ENCODE results near the gene GLI2.

GLI2 gene
- total RNA-seq = 0 to 0.12 (median 0) reads per million in 4 donors

- peak in 1 of 5 donors; percentile 62 for DNase-seq
Observed at GRCh38 chr2:120735746-120736170, at the start of gene GLI2. Gene GLI2, plus strand, starts transcription at chr2:120735868. Its CDS starts 61,453 bp downstream, at chr2:120797321.

DNA sequence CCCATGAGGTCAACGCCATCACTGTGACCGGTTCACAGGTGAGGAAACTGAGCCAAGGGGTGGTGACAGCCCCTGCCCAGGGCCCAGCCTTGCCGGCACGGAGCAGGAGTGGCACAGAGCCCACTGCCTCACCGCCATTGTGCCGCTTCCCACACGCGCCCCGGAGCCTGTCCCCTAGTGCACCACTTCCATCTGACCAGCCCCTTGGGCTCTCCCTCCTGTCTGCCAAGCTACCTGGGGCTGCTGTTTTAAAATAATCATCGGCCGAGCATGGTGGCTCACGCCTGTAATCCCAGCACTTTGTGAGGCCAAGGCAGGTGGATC lies 49.7 kb upstream of the GLI2 start:
- no peak for DNase-seq

DNA sequence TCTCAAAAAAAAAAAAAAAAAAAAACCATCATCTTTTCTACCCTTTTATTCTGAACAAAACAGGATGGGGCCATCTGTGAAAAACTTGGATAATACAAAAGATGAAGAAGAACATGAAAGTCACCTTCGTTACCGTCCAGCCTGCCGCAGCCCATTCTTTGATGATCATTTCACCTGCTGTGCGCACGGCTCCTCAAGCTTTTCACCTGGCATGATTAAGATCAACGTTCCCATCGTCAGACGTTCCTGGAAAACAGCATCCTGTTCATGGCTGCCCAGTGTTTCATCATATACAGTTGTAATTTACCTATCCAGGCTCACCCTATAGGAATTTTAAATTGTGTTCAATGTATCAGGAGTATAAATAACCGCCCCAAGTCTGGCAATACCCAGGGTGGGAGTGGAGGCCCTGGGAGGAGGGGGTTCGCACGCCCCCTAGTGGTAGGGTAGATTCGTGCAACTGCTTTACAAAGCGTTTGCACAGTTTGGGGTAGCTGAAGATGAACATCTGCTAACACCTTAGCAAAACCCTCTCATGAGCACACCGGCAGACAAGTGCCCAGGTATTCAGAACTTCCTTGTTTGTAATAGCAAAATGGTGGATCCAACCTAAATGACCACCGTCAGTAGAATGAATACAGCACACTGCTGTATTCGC lies 49.0 kb upstream of the GLI2 start:
- no peak for DNase-seq

- DNase-seq = no peak
Observed at GRCh38 chr2:120687210-120687609, 48.5 kb upstream of the GLI2 start.

DNA sequence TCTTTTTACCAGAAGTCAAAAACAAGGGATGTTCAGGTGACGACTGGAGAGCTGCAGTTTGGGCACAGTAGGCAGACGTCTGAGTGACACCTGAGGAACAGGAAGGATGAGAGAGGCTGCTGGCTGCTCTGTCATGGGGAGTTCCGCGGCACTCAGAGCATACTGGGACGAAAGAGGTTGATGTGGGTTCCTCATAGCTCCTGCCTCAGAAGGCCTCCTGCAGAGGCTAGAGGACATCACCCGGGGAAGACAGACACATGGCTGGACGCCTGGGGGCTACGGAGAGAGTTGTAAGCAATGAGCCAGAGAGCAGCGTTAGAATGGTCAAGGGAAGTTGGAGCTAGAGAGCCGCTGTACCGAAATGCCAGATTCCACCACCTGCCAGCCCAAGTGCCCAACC lies 45.1 kb upstream of the GLI2 start:
- DNase-seq = no peak

DNA sequence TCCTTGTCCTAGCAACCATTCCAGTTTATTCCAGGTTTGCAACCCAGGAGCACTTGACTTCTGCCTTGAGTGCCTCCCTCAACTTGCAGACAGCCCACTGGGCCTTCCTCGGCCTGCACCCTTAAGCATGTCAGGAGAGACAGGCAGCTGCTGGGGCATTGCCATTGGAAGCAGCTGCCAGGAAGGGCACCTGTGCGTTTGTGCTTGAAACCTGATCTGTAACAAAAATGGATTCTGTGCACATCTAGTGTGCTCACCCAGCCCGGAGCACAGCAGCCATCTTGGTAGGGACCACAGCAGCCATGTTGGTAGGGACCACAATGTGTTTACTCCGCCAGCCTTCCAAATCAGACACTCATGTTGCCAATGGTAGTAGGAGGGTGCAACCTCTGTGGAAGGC lies 44.3 kb upstream of the GLI2 start:
- no peak for DNase-seq

GRCh38 chr2:120692691-120693090 lies 43.0 kb upstream of the GLI2 start:
- DNase-seq = no peak

- DNase-seq = no peak
Observed at GRCh38 chr2:120693121-120693520, 42.5 kb upstream of the GLI2 start.

DNA sequence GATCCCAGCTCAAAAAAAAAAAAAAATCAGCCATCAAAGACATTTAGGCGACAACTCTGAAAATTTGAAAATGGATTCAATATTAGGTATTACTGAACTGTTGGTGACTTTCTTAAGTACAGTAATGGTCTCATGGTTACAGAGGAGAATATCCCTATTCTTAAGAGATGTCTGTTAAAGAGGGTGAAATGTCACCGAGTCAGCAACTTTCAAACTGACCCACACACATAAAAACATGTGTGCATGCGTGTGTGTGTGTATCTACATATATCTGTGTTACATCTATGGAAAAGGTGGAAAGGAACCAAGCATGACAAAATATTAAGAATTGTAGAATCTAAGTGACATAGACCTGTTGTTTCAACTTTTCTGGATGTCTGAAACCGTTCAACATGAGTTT lies 41.6 kb upstream of the GLI2 start:
- DNase-seq = no peak

DNA sequence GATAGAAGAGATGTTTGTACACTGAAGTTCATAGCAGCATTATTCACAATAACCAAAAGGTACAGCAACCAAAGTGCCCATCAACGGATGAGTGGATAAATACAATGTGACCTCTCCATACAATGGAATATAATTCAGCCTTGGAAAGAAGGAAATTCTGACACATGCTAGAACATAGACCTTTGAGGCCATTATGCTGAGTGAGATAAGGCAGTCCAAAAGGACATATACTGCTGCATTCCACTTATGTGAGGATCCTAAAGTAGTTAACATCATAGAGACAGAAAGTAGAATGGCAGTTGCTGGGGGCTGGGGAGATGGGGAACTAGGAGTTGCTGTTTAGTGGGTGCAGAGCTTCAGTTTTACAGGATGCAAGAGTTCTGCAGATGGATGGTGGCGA lies 38.2 kb upstream of the GLI2 start:
- no peak for DNase-seq

GRCh38 chr2:120699292-120699691 lies 36.4 kb upstream of the GLI2 start:
- no peak for DNase-seq

DNA sequence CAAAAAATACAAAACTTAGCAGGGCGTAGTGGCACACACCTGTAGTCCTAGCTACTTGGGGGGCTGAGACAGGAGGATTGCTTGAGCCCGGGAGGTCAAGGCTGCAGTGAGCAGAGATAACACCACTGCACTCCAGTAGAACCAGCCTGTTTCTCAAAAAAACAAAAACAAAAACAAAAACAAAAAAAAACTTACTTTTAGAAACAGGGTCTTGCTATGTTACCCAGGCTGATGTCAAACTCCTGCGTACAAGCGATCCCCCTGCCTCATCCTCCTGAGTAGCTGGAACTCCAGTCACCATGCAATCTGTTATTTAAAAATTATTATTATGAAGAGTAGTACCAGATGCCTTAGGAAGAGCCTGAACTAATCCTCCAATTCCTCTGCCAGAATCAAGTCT lies 35.0 kb upstream of the GLI2 start:
- DNase-seq = no peak

GRCh38 chr2:120701096-120701495 lies 34.6 kb upstream of the GLI2 start:
- DNase-seq = no peak

DNA sequence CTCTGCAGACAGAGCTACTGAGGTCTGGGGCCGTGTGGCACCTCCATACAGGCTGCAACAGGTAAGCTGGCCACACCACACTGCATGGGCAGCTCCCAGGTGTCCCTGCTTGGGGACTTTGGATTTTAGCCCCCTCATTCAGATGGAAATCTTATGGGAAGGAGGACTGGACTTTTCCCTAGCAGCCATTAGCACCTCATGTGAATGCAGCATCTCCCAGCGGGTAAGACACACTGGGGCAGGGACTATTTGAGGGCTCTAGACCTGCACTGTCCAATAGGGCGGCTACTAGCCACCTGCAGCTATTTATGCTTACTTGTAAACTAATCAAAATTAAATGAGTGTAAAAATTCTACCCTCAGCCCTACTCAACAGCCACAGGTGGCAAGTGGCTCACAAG lies 34.2 kb upstream of the GLI2 start:
- DNase-seq = no peak

- DNase-seq = no peak
Observed at GRCh38 chr2:120702061-120702460, 33.6 kb upstream of the GLI2 start.

GRCh38 chr2:120702801-120703200 lies 32.9 kb upstream of the GLI2 start:
- DNase-seq = no peak

DNA sequence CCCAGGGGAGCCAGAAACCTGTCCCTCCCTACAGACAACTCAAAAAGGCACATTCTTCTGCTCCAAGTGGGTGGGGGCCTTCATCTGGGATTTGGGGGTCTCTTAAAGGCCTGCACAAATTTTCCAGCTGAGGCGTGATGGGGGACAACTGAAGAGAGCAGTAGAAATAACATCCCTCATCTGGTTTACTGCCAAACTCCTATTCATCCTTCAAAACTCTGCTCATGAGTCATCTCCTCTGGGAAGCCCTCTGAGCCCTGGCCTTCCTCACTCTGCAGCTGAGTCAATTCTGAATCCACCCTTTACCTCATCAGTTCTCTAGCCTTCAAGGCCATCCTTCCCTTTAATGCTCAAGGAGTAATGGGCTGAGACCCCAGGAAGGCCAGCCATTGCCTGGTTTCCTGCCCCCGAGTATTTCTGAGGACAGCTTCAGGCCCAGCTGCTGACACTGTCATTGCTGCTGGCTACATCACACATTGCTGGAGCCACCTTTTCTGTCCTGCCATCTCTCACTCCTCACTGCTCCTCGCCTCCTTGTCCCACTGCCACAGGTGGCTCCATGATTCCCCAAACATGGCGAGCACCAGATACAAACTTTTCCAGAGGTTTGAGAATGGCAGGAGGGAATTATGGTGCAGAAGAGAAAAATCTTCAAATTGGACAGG lies 32.2 kb upstream of the GLI2 start:
- DNase-seq = no peak

GRCh38 chr2:120704696-120705095 lies 31.0 kb upstream of the GLI2 start:
- no peak for DNase-seq

DNA sequence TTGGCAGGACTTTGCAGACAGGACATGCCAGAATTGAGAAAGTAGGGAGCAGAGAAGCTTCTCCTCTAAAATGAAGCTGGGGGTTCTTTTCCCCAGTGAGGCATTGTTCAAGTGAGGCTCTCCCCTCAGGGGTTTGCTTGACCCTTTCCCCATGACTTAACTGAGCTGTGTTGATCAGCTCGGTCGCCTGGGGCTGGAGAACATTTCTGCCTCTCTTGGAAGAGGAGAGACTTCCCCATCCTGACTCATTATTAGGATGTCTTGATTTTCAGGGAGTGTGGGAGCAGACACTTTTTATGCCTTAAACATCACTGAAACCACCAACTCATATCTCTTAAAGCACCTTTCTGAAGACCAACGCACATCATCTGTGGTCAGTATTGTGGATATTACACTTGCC lies 27.9 kb upstream of the GLI2 start:
- DNase-seq = no peak

- no peak for DNase-seq
Observed at GRCh38 chr2:120708944-120709607, 26.6 kb upstream of the GLI2 start.

GRCh38 chr2:120709608-120710041 lies 26.0 kb upstream of the GLI2 start:
- no peak for DNase-seq

DNA sequence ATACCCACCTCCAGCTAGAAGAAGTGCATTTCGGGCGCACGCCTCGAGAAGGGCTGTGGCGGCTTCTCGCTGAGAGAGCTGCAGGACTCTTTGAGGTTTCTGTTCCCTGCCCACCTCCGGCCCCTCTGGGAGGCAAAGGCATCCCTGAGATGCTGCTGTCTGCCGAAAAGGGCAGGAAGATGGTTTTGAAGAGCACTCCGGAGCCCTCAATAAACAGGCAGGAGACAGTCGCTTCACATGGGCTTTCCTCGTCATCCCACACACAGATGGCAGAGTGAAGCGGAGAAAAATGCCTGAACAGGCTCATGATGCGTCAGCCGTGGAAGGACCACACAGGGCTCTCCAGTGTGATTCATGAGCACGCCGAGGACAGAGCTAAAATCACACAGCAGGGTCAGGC lies 25.4 kb upstream of the GLI2 start:
- no peak for DNase-seq

- DNase-seq = no peak
Observed at GRCh38 chr2:120711694-120712093, 24.0 kb upstream of the GLI2 start.

DNA sequence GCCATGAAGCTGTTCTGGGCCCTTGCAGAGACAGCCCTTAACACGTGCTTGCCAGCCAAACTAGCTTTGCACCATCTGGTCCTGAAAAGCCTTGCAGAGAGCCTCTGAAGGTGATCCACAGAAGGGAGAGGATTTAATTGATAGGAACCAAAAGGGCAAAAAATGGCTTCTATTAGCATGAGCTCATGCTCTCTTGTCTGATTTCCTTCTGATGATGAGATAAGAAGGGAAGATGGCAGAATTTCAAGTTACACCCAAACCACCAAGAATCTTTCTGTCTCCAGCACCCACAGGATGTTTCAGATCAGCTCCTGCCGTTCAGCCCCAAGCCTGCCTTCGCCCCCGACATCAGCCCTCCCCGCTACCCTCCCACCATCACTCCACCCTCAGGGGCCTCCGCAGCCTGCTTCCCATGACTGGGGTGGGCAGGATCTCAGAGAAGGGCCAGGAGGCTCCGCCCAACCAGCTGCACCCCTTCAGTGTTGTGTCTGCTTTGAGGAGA lies 23.4 kb upstream of the GLI2 start:
- no peak for DNase-seq
